BE2C (cell line): ENCODE results near the gene RNF4. TPM values are rescaled to one million over a fixed set of nuclear protein-coding genes. Genes with fewer than 3 reads are reported as not detected.

Experiments used
- DNase-seq: peaks from one replicate; pipeline ENCODE4 v3.0.0-alpha.2; 2020
- H3K27me3 ChIP-seq: fragments of 250-450 bp; sonication (Bioruptor Pico); 2 replicates; pipeline ENCODE4 v1.5.1; 2020; ENCODE audit warnings: mild to moderate bottlenecking
- H3K36me3 ChIP-seq: fragments of 250-450 bp; sonication (Bioruptor Pico); 2 replicates; pipeline ENCODE4 v1.5.1; 2020; ENCODE audit warnings: mild to moderate bottlenecking
- H3K4me1 ChIP-seq: fragments of 250-450 bp; sonication (Bioruptor Pico); 2 replicates; pipeline ENCODE4 v1.5.1; 2020
- H3K4me3 ChIP-seq: 2 replicates; pipeline ENCODE4 v1.5.1; 2011; ENCODE audit warnings: low read depth, low read length
- H3K9me3 ChIP-seq: fragments of 250-450 bp; sonication (Bioruptor Pico); 2 replicates; pipeline ENCODE4 v1.5.1; 2020
- polyA plus RNA-seq: library from polyadenylated mRNA; unstranded; fragments of >200 nt; gene quantifications from one replicate; pipeline ENCODE4 v1.2.1, GENCODE V29; 2012; ENCODE audit warnings: low read depth, missing spikeins; ENCODE audit not compliant: insufficient read length, insufficient read depth
- TF ChIP-seq, protein P1 (sequence below): IDR thresholded peaks from 2 replicates; pipeline ENCODE4 v1.5.1; 2012; ENCODE audit warnings: mild to moderate bottlenecking, low read depth, low read length

Gene RNF4, protein sequence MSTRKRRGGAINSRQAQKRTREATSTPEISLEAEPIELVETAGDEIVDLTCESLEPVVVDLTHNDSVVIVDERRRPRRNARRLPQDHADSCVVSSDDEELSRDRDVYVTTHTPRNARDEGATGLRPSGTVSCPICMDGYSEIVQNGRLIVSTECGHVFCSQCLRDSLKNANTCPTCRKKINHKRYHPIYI
- polyA plus RNA-seq, result 49.0 TPM

DNA sequence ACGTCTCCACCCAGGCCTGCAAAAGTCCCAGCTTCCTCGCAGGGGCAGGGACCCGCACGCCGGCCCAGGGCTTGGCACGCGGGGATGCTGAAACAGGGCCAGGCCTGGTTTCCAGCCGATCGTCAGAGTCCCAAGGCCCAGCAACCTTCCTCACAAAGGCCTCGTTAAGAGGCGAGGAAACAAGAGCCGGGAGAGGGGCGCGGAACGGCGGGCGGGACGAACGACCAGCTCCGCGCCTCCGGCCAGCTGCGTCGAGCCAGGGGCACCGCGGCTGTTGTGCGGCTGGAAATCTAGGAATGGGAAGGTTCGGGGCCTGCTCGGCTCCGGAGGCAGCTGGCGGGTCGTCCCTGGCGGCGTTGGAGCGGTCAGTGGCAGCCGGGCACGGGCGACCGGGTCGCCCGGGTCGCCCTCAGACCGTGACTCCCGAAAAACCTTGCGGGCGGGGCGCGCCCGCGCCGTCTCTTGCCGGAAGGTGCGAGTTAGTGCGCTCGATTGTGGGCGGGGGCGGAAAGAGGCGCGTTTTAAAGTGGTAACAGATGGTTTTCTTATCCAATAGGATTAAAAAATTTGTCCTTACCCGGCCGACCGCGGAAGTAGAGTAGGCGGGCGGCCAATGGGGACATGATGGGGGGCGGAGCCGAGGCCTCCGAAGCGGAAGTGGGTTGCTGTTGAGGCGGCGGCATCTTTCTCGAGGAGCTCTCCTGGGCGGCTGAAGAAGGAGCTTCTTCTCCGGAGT lies at the start of gene RNF4:
RNF4 (plus strand) TSS at position 651 of the 736 bp plus-strand sequence. CDS start 21,388 bp downstream, outside the sequence.
- Histone ChIP-seq H3K9me3 (no peaks in the 10 kb centered on the region), H3K27me3 (no peaks in the 10 kb centered on the region), H3K4me1 (no peaks in the 10 kb centered on the region), H3K4me3 (peak within 1 kb of the TSS; percentile 99), H3K36me3 (peaks cover 35% of the 10 kb centered on the region)
- peak; percentile 96 for DNase-seq
- TF ChIP-seq, protein P1, sequence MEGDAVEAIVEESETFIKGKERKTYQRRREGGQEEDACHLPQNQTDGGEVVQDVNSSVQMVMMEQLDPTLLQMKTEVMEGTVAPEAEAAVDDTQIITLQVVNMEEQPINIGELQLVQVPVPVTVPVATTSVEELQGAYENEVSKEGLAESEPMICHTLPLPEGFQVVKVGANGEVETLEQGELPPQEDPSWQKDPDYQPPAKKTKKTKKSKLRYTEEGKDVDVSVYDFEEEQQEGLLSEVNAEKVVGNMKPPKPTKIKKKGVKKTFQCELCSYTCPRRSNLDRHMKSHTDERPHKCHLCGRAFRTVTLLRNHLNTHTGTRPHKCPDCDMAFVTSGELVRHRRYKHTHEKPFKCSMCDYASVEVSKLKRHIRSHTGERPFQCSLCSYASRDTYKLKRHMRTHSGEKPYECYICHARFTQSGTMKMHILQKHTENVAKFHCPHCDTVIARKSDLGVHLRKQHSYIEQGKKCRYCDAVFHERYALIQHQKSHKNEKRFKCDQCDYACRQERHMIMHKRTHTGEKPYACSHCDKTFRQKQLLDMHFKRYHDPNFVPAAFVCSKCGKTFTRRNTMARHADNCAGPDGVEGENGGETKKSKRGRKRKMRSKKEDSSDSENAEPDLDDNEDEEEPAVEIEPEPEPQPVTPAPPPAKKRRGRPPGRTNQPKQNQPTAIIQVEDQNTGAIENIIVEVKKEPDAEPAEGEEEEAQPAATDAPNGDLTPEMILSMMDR, result no peak

DNA sequence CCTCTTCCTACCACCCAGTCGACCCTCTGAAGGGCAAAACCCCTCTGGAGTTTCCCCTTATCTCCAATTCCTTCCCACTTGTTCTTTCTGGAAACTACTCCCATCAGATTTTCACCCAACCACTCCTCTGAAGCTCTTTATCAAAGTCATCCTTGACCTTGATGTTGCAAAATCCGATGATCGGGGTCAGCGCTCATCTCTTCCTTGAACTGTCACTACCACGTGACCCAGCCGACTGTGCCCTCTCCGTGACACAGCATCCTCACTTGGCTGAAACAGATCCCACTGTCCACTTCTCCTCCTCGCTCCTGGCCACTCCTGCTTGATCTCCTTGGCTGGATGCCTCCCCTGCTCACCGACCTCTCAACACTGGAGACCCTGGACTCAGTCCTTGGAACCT lies 49.1 kb upstream of the RNF4 start:
- Histone ChIP-seq H3K27me3 (peaks cover 49% of the 10 kb centered on the region), H3K9me3 (no peaks in the 10 kb centered on the region), H3K4me3 (no peak overlapping the region), H3K36me3 (no peaks in the 10 kb centered on the region), H3K4me1 (no peaks in the 10 kb centered on the region)
- DNase-seq, result no peak
- TF ChIP-seq, protein P1, result no peak

DNA sequence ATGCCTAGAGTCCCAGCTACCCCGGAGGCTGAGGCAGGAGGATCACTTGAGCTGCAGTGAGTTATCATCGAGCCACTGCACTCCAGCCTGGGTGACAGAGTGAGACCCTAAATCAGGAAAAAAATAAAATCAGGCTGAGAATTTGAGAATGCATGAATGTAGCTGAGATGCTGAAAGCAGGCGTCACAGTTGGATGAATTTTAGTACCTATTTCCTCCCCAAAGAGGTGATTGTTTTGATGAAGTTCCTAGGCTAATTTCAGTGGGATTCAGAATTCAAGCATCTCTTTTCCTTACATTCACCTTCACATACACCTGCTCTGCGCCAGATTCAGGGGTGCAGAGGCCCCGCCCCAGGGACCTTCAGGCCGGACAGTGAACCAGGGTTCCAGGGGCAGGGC lies 47.0 kb upstream of the RNF4 start:
- Histone ChIP-seq H3K9me3 (no peaks in the 10 kb centered on the region), H3K4me3 (no peak overlapping the region), H3K27me3 (peaks cover 37% of the 10 kb centered on the region), H3K36me3 (no peaks in the 10 kb centered on the region), H3K4me1 (no peaks in the 10 kb centered on the region)
- DNase-seq, result no peak
- TF ChIP-seq, protein P1, result no peak

DNA sequence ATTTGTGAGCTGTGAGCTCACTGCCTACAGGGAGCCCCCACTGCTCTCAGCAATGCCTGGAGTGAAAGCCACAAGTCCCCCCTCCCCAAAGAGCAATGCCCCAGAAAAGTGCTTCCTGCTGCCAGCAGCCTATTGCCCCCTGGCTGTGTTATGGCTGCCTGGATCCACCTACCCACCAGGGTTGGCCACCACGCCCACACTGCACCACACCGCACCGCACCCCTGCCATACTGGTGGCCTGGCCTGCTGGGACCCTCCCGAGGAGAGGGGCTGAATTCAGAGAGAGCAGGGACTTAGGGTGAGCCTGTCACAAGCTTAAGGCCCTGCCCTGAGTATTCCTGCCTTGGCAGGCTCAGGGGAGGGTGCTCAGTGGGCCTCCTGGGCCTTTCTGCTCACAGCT lies 45.8 kb upstream of the RNF4 start:
- Histone ChIP-seq H3K9me3 (no peaks in the 10 kb centered on the region), H3K4me3 (no peak overlapping the region), H3K36me3 (no peaks in the 10 kb centered on the region), H3K27me3 (peaks cover 26% of the 10 kb centered on the region), H3K4me1 (no peaks in the 10 kb centered on the region)
- DNase-seq, result no peak
- TF ChIP-seq, protein P1, result no peak

DNA sequence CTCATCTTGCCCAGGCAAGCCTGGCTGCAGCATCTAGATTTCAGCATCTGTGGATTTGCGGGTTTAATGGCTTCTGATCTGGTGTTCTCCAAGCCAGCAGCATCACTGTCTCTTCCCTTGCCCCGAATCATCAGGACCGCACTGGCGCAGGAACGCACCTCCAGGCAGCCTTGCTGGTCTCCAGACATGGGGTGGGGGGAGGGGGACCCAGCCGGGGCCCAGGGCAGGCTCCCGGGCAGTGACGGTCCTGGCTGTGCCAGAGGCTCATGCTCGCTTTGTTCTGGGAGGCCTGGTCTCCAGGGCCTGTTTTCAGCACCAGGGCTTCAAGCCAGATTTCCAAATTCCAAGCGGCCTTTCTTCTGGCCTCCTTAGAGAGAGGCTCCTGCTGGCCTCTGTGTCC lies 45.2 kb upstream of the RNF4 start:
- H3K4me3 ChIP-seq, result no peak overlapping the region
- no peaks in the 10 kb centered on the region for H3K4me1 ChIP-seq
- no peaks in the 10 kb centered on the region for H3K9me3 ChIP-seq
- TF ChIP-seq, protein P1, result no peak
- peaks cover 21% of the 10 kb centered on the region for H3K27me3 ChIP-seq
- no peaks in the 10 kb centered on the region for H3K36me3 ChIP-seq
- no peak for DNase-seq

DNA sequence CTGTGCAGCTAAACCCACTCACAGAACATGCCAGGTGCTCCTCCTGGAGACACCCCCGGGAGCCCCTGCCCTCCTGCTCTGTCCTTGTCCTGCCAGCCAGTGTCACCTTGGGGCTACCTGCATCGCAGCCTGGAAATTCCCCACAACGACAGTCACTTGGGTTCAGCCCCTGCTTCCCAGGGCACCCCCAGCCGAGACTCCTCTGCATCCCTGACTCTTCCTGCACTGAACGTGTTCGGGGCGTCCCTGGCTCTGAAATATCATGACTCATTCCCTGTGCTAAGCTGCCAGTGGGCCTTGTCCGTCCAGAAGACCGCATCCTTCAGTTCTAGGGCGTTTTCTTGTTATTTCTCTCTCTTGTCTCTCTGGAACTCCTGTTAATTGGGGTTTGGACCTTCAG lies 44.3 kb upstream of the RNF4 start:
- DNase-seq, result no peak
- TF ChIP-seq, protein P1, result no peak
- H3K36me3 ChIP-seq, result no peaks in the 10 kb centered on the region
- H3K27me3 ChIP-seq, result peaks cover 13% of the 10 kb centered on the region
- no peak overlapping the region for H3K4me3 ChIP-seq
- no peaks in the 10 kb centered on the region for H3K9me3 ChIP-seq
- no peaks in the 10 kb centered on the region for H3K4me1 ChIP-seq
